Natural killer cell (primary cell): ENCODE data around the gene TCIRG1. TPM values are rescaled to one million over a fixed set of nuclear protein-coding genes. Genes with fewer than 3 reads are reported as not detected.

Experiments used
- ATAC-seq, 3 donors: fragments of 150-1000 bp in 2 of 3; fragments of 200-7000 bp in 1 of 3; cut with Tn5 transposase; 1 replicate in 1 of 3; 2 replicates in 2 of 3; pipeline ENCODE4 v1.10.0; 2021; ENCODE audit warnings: mild to moderate bottlenecking in 2 of 3, moderate library complexity in 2 of 3
- DNase-seq, 2 donors: peaks; one replicate each; pipeline versions ENCODE4 v3.0.0 to v3.0.0-alpha.2; 2013 to 2021; ENCODE audit warnings: mixed read lengths in 1 of 2
- H3K27ac ChIP-seq: one replicate; pipeline ENCODE4 v1.5.1; 2013; ENCODE audit warnings: mild to moderate bottlenecking, low read length
- H3K27me3 ChIP-seq: one replicate; pipeline ENCODE4 v1.6.1; 2013; ENCODE audit warnings: low read length; ENCODE audit not compliant: control insufficient read depth, insufficient read depth
- H3K36me3 ChIP-seq: one replicate; pipeline ENCODE4 v1.6.1; 2013; ENCODE audit warnings: low read length; ENCODE audit not compliant: control insufficient read depth, insufficient read depth
- H3K4me1 ChIP-seq: one replicate; pipeline ENCODE4 v1.6.1; 2013; ENCODE audit warnings: low read length; ENCODE audit not compliant: control insufficient read depth, insufficient read depth
- H3K4me3 ChIP-seq: one replicate; pipeline ENCODE4 v1.5.1; 2013; ENCODE audit warnings: low read length
- H3K9me3 ChIP-seq: one replicate; pipeline ENCODE4 v1.6.1; 2013; ENCODE audit warnings: low read length; ENCODE audit not compliant: control insufficient read depth, insufficient read depth
- H3K27ac Mint-ChIP-seq, 2 donors: one replicate each; pipeline ENCODE4 v1.8.0; 2022; ENCODE audit warnings: mild to moderate bottlenecking in 2 of 2, mixed read lengths in 2 of 2, moderate library complexity in 1 of 2
- H3K27me3 Mint-ChIP-seq, 2 donors: one replicate each; pipeline ENCODE4 v1.8.0; 2022; ENCODE audit warnings: low read depth in 2 of 2, mixed read lengths in 2 of 2
- H3K36me3 Mint-ChIP-seq: one replicate; pipeline ENCODE4 v1.8.0; 2022; ENCODE audit warnings: mixed read lengths
- H3K4me1 Mint-ChIP-seq, 2 donors: one replicate each; pipeline ENCODE4 v1.8.0; 2022; ENCODE audit warnings: mixed read lengths in 2 of 2
- H3K4me3 Mint-ChIP-seq: one replicate; pipeline ENCODE4 v1.8.0; 2022; ENCODE audit warnings: mild to moderate bottlenecking, moderate library complexity, mixed read lengths
- H3K9me3 Mint-ChIP-seq, 2 donors: one replicate each; pipeline ENCODE4 v1.8.0; 2022; ENCODE audit warnings: mixed read lengths in 2 of 2
- CTCF ChIP-seq: fragments of 200-600 bp; IDR thresholded peaks from one replicate; pipeline ENCODE4 v1.8.0; 2022; ENCODE audit warnings: antibody characterized with exemption
- WGBS: methylation state at CpG from one replicate; pipeline ENCODE4 v1.1.7; 2013; ENCODE audit warnings: missing lambda C conversion rate; ENCODE audit not compliant: insufficient coverage; 5-methylcytosine and 5-hydroxymethylcytosine counted together
- intact Hi-C: fragments of 100-400 bp; cut with micrococcal nuclease; formaldehyde crosslinking; loops from one replicate; pipeline ENCODE4 v1.14.2; 2022
- total RNA-seq, 4 donors: library from RNA; stranded (reverse); fragments of 120-200 nt in 1 of 4; gene quantifications; one replicate each; pipeline versions ENCODE4 v1.2.3 to v1.2.4, GENCODE V29; 2013 to 2022

The TCIRG1 gene
- total RNA-seq, 3 donors from 2014 or later (not counting 1 experiment from before 2014, with no cell fraction given): 438 to 480 (median 465) TPM

GRCh38 chr11:68011051-68011943 is 27.5 kb upstream of the TCIRG1 start:
- 78% methylated on average over 16 of the region's 16 CpGs for WGBS
- ATAC-seq: no peak
- no peaks in the 10 kb centered on the region for H3K9me3 Mint-ChIP-seq
- Histone ChIP-seq H3K4me1 (peaks cover 54% of the 10 kb centered on the region), H3K27me3 (no peaks in the 10 kb centered on the region), H3K27ac (no peak overlapping the region), H3K4me3 (no peak overlapping the region), H3K36me3 (no peaks in the 10 kb centered on the region), H3K9me3 (no peaks in the 10 kb centered on the region)
- intact Hi-C loops: no loop called here
- DNase-seq: no peak
- no peaks in the 10 kb centered on the region for H3K36me3 Mint-ChIP-seq
- peak overlapping the region; percentile 21 for H3K4me3 Mint-ChIP-seq
- peak overlapping the region in 1 of 2 donors; percentile 24 for H3K27ac Mint-ChIP-seq
- H3K4me1 Mint-ChIP-seq: peaks cover 21 to 26% of the 10 kb centered on the region in 2 donors
- H3K27me3 Mint-ChIP-seq: no peaks in the 10 kb centered on the region
- TF ChIP-seq CTCF: no peak

- DNase-seq: no peak
- no peak for TF ChIP-seq CTCF
- Histone ChIP-seq H3K9me3 (no peaks in the 10 kb centered on the region), H3K27me3 (no peaks in the 10 kb centered on the region), H3K27ac (peak overlapping the region; percentile 6), H3K36me3 (no peaks in the 10 kb centered on the region), H3K4me3 (no peak overlapping the region), H3K4me1 (peaks cover 54% of the 10 kb centered on the region)
- 39% methylated on average over 13 of the region's 17 CpGs for WGBS
- Mint-ChIP-seq H3K27me3 (no peaks in the 10 kb centered on the region), H3K36me3 (no peaks in the 10 kb centered on the region), H3K4me1 (peaks cover 21 to 26% of the 10 kb centered on the region in 2 donors), H3K9me3 (no peaks in the 10 kb centered on the region), H3K4me3 (no peak overlapping the region), H3K27ac (peak overlapping the region in 1 of 2 donors; percentile 24)
- intact Hi-C loops: no loop called here
- no peak for ATAC-seq
These were observed 26.6 kb upstream of the TCIRG1 start for GRCh38 chr11:68012044-68012842.

DNA sequence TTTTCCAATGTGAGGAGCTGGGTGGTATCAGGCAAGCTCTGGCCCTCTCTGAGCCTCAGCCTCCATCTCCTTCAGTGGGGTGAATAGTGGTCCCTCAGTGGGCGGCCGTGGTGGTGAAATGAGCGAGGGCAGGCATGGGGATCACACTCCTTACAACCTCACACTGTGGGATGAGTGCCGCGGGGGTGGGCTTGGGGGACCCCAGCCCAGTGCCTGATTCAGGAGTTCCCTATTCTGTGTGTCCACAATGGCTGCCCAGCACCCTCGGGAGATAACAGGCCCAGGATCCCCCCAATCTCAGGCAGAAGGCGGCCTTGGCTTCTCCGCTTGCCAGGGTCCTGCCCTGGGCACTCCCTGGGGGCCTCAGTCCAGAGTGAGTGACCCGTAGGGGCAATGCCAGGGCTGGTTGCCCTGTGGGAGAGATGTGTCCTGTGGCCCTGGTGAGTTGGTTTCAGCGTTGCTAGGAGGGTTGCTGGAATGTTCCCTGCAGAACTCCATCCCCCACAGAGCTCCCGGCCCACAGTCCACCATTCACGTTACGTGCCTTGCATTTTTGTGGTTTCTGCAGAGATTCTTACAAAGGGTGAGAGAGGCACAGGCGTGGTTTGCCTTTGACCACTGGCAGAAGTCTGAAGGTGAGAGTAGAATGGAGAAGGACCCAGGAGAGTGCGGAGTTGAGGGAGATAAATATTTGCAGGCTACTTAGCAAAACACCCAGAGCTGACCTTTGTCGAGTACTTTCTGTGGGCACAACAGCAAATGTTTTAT is 25.8 kb upstream of the TCIRG1 start:
- intact Hi-C loops: no loop called here
- WGBS: 75% methylated on average over 16 of the region's 16 CpGs
- TF ChIP-seq CTCF: no peak
- DNase-seq (no peak), ATAC-seq (no peak)
- H3K4me3 Mint-ChIP-seq: peak overlapping the region; percentile 13
- H3K27me3 Mint-ChIP-seq: no peaks in the 10 kb centered on the region
- no peaks in the 10 kb centered on the region for H3K9me3 ChIP-seq
- H3K4me3 ChIP-seq: no peak overlapping the region
- H3K9me3 Mint-ChIP-seq: no peaks in the 10 kb centered on the region
- no peak overlapping the region for H3K27ac ChIP-seq
- peaks cover 21 to 28% of the 10 kb centered on the region in 2 donors for H3K4me1 Mint-ChIP-seq
- peaks cover 52% of the 10 kb centered on the region for H3K4me1 ChIP-seq
- no peaks in the 10 kb centered on the region for H3K36me3 ChIP-seq
- H3K27me3 ChIP-seq: no peaks in the 10 kb centered on the region
- no peak overlapping the region for H3K27ac Mint-ChIP-seq
- no peaks in the 10 kb centered on the region for H3K36me3 Mint-ChIP-seq
